Central memory CD8-positive, alpha-beta T cell (primary cell): ENCODE data around the gene CORO1C.
A peak's percentile ranks its signal among the peaks of the same experiment; 100 is the strongest.
"Not testable (repeated sequence)": the region's sequence is repeated elsewhere in the genome, so short reads cannot be mapped to it uniquely, and the experiment has no call there.

Experiments
- ATAC-seq: fragments of 150-1000 bp; cut with Tn5 transposase; replicated peaks from 2 replicates; pipeline ENCODE4 v1.10.0; 2022; ENCODE audit warnings: mild to moderate bottlenecking, moderate FRiP score, moderate number of reproducible peaks; ENCODE audit not compliant: poor library complexity, severe bottlenecking; ENCODE audit errors: extremely low read depth
- DNase-seq, 2 donors: peaks; one replicate each; pipeline ENCODE4 v3.0.0; 2021; ENCODE audit warnings: low spot score in 2 of 2
- H3K27ac Mint-ChIP-seq: one replicate; pipeline ENCODE4 v1.8.0; 2022; ENCODE audit warnings: low read depth, mild to moderate bottlenecking, moderate library complexity, mixed read lengths
- H3K27me3 Mint-ChIP-seq: one replicate; pipeline ENCODE4 v1.8.0; 2022; ENCODE audit warnings: mixed read lengths
- H3K36me3 Mint-ChIP-seq: one replicate; pipeline ENCODE4 v1.8.0; 2022; ENCODE audit warnings: mild to moderate bottlenecking, moderate library complexity, mixed read lengths; ENCODE audit not compliant: insufficient read depth
- H3K4me1 Mint-ChIP-seq: one replicate; pipeline ENCODE4 v1.8.0; 2022; ENCODE audit warnings: mixed read lengths
- H3K4me3 Mint-ChIP-seq: one replicate; pipeline ENCODE4 v1.8.0; 2022; ENCODE audit warnings: mild to moderate bottlenecking, moderate library complexity, mixed read lengths
- H3K9me3 Mint-ChIP-seq: one replicate; pipeline ENCODE4 v1.8.0; 2022; ENCODE audit warnings: mixed read lengths

CORO1C gene

DNA sequence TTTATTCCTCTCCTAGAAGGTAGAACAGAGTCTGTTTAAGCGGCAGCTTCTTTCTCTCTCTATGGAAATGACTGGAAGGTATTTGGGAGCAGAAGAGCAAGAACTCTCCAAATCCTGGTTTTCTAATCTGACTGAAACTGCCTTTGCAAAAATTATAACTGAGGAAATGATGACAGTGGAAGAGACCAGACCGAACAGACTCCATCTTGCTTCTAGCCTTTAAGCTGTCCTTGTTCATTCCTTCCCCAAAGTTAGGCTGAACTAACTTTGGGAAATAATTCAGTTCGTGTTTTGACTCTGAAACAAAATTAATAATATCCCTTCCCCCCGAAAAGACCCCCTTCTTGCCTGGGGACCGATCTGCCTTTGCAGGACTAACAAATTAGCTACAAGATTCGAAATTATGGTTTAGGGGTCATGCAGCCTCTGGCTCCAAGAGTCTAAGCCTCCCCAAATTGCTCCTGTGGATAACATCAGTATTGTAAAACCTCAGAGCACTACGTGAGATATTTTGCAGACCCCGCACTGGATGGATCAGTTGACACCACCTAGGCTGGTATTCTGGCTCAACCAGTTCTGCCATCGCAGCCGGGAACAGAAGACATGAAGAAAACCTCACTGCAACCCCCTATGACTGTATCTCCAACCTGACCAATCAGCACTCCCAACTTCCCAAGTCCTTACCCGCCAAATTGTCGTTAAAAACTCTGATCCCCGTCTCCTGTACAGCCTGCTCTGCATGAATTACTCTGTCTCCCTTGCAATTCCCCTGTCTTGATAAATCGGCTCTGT lies 111.8 kb downstream of the CORO1C start:
- Mint-ChIP-seq H3K27me3 (no peaks in the 10 kb centered on the region), H3K4me3 (no peak overlapping the region), H3K4me1 (peaks cover 64% of the 10 kb centered on the region), H3K9me3 (no peaks in the 10 kb centered on the region), H3K27ac (peak overlapping the region; percentile 96), H3K36me3 (peaks cover 51% of the 10 kb centered on the region)
- DNase-seq (no peak), ATAC-seq (no peak)

- H3K36me3 Mint-ChIP-seq: peaks cover 49% of the 10 kb centered on the region
- H3K9me3 Mint-ChIP-seq, DNase-seq, ATAC-seq, H3K27me3 Mint-ChIP-seq, H3K4me3 Mint-ChIP-seq: not testable (repeated sequence)
- H3K4me1 Mint-ChIP-seq: peaks cover 66% of the 10 kb centered on the region
- peak overlapping the region; percentile 96 for H3K27ac Mint-ChIP-seq
These were observed 112.4 kb downstream of the CORO1C start for GRCh38 chr12:108618953-108619274.

DNA sequence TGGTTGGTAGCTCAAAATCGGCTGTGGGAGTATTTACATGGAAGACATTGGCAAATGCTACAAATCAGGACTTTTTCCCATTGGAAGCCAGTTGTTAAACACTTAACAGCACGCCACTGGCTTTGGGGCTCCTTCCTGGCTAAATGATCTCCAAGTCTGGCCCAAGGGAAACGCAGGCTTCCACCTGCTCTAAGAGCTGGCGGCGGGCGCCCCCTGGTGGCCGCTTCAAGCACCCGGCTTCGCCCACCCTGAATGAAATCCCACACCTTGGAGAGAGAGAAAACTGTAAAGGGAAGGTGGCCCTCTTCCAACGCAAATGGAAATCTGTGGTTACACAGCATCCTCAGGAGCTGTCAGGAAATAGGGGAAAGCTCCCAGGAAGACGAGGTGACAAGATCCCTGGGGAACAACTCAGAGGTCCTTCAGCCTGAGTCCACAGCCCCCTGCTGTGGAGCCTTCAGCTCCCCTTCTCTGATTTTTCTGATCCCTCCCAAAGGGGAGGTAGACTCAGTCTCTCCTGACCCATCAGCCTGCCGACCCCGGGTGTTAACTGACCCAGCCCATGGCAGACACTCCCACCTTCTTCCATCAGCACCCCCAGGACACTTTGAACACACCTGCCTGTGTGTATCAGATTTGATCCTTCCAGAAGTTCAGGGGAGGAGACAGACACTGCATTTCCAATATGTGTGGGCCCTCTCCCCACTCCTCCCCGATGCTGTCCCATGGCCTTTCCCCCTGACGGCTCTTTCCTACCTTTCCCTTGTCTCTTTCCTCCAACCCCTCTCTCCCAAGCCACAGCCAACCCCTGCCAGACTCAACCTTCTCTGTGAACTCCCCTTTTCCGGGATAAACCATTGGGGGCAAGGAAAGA lies 113.0 kb downstream of the CORO1C start:
- Mint-ChIP-seq H3K4me1 (peaks cover 63% of the 10 kb centered on the region), H3K9me3 (no peaks in the 10 kb centered on the region), H3K27ac (peak overlapping the region; percentile 96), H3K36me3 (peaks cover 43% of the 10 kb centered on the region), H3K27me3 (no peaks in the 10 kb centered on the region), H3K4me3 (peak overlapping the region; percentile 64)
- DNase-seq (peak; percentile 65 to 77), ATAC-seq (peak; percentile 57)

DNA sequence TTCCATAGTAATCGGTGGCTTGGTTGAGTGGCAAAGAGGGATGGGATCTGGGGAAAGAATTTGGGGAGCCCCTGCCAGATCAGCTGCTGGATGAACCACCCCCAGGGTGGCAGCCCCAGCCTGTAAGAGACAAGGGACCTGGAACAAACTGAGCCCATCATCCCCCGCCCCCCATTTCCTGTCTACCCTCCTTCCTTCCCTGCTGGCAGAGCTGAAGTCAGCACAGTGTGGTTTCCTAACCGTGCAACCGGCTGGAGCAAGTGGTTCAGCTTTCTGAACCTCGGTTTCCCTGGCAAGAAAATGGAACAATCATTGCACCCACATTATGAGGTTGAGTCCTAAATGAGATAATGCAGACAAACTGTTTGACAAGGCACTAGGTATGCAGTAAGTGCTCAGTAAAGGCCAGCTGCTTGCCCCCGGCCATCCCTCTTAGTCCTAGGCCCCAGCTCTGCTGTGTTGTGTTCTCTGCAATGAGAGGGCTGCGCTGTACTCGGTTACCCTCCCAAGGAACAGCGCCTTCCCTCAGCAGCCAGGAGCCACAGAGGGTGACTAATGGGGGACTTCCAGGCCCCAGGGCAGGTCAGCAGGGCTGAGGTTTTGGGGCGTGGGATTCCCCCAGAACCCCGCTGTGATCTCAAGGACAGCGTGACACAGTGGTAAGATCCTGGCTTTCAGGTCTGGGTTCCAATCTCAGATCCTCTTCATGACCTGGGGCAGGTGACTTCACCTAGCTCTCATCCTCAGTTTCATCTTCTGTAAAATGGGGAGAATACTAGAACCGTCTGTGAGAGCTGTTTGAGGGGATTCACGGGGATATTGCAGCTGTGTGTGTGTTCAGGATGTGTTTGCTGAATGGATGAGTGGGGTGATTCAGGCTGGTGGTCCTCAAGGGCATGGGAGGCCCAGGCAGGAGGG lies 114.1 kb downstream of the CORO1C start:
- H3K36me3 Mint-ChIP-seq: peaks cover 33% of the 10 kb centered on the region
- peak overlapping the region; percentile 64 for H3K4me3 Mint-ChIP-seq

DNA sequence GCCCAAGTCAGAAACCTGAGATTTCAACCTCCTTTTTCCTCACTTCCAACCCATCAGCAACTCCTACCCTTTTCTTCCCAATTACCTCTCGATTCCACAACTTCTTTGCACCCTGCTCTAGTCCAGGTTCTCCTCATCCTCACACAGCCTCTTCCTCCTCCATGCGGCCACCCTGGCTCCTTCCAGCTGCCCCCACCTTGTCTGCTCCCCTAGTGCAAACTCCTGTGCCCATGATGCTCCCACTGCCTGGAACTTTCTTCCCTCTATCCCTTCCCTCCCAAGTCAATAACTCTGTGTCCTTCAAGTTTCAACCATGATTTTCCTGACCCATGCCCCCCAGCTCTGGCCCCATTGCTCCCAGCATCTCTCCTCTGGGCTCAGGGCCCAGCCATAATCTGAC lies 115.0 kb downstream of the CORO1C start:
- ATAC-seq: no peak
- Mint-ChIP-seq H3K27me3 (no peaks in the 10 kb centered on the region), H3K9me3 (no peaks in the 10 kb centered on the region), H3K4me1 (peaks cover 54% of the 10 kb centered on the region), H3K4me3 (peak overlapping the region; percentile 64), H3K36me3 (peaks cover 26% of the 10 kb centered on the region), H3K27ac (peak overlapping the region; percentile 96)
- DNase-seq: no peak

More for the DNA sequence above, 114.1 kb downstream of the CORO1C start:
- Mint-ChIP-seq H3K27me3 (no peaks in the 10 kb centered on the region), H3K9me3 (no peaks in the 10 kb centered on the region), H3K4me1 (peaks cover 58% of the 10 kb centered on the region), H3K27ac (peak overlapping the region; percentile 96)
- DNase-seq: peak; percentile 41 to 68
- ATAC-seq: peak; percentile 87

DNA sequence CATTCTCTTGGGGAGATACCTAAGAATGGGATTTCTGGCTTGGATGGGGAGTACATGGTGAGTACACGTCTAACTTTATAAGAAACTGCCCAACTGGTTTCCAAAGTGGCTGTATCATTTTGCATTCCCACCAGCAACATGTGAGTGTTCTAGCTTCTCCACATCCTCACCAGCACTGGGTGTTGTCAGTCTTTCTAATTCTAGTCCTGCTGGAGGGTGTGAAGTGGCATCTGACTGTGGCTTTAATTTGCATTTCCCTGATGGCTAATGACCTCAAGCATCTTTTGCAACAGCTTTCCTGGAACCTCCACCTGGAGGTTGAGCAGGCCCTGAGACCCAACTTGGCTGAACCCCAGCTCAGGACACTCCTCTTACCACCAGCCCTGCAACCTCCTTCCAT lies 115.4 kb downstream of the CORO1C start:
- Mint-ChIP-seq H3K36me3 (peaks cover 22% of the 10 kb centered on the region), H3K4me1 (peaks cover 49% of the 10 kb centered on the region), H3K27ac (peak overlapping the region; percentile 96), H3K27me3 (no peaks in the 10 kb centered on the region), H3K9me3 (no peaks in the 10 kb centered on the region), H3K4me3 (no peak overlapping the region)
- ATAC-seq (no peak), DNase-seq (no peak)

DNA sequence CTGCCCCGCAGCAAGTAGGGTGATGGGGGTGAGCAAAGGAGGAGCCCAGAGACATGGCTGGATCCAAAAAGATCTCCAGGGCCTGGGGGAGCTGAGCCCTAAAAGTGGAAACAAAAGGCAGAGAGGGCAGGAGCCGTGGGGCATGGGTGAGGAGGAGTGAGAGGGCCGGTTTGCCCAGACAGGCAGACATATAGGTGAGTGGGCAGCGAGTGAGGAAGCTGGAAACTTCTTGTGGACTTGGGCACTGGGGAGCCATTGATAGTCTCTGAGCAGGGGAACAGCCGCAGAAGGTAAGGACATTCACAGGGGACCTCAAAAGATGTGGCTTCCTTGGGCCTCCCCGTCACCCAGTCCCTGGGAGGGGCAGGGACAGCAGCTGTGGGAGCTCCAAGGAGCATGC lies 116.7 kb downstream of the CORO1C start:
- no peaks in the 10 kb centered on the region for H3K27me3 Mint-ChIP-seq
- H3K9me3 Mint-ChIP-seq: no peaks in the 10 kb centered on the region
- DNase-seq (no peak), ATAC-seq (no peak)
- peaks cover 16% of the 10 kb centered on the region for H3K36me3 Mint-ChIP-seq
- H3K27ac Mint-ChIP-seq: peak overlapping the region; percentile 77
- no peak overlapping the region for H3K4me3 Mint-ChIP-seq
- H3K4me1 Mint-ChIP-seq: peaks cover 43% of the 10 kb centered on the region

DNA sequence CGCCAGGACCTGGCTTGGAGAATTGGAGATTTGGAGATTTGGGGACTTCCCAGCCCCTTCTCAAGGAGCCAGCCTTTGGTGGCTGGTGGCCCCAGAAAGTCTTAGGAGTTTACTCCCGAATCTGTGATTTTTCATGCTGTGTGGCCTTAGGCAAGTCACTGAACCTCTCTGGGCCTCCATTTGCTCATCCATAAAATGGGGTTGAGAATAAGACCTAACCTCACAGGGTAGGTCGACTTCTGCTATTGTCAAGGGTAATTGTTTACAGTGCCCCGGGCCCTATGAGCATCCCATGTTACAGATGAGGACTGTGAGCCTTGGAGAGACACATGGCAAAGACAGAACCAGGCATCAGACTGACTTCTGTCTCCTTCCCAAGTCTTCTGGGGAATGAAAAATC lies 117.3 kb downstream of the CORO1C start:
- H3K4me1 Mint-ChIP-seq: peaks cover 40% of the 10 kb centered on the region
- H3K9me3 Mint-ChIP-seq: no peaks in the 10 kb centered on the region
- H3K27me3 Mint-ChIP-seq: no peaks in the 10 kb centered on the region
- H3K36me3 Mint-ChIP-seq: peaks cover 16% of the 10 kb centered on the region
- no peak overlapping the region for H3K4me3 Mint-ChIP-seq
- ATAC-seq (no peak), DNase-seq (no peak)
- peak overlapping the region; percentile 77 for H3K27ac Mint-ChIP-seq

DNA sequence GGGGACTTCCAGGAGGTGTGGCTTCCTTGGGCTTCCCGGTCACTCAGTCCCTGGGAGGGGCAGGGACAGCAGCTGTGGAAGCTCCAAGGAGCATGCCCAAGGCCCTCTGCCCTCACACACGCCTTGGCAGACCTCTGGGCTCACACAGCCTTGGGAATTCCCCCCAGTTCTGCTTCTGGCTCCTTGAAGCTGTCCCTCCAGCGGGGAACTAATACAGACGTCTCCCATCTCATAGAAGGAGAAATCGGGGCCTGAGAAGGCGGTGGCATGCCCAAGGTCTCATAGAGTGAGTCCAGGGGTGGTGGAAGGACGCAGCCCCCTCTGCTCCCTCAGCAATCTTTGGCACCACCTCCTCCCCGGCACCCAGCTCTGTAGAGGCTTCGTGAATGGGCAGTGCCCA lies 117.8 kb downstream of the CORO1C start:
- no peak for ATAC-seq
- peak overlapping the region; percentile 77 for H3K27ac Mint-ChIP-seq
- no peaks in the 10 kb centered on the region for H3K27me3 Mint-ChIP-seq
- no peak overlapping the region for H3K4me3 Mint-ChIP-seq
- H3K9me3 Mint-ChIP-seq: no peaks in the 10 kb centered on the region
- peaks cover 35% of the 10 kb centered on the region for H3K4me1 Mint-ChIP-seq
- H3K36me3 Mint-ChIP-seq: peaks cover 16% of the 10 kb centered on the region
- DNase-seq: no peak

- Mint-ChIP-seq H3K4me3 (no peak overlapping the region), H3K27me3 (no peaks in the 10 kb centered on the region), H3K4me1 (peaks cover 28% of the 10 kb centered on the region), H3K27ac (no peak overlapping the region), H3K9me3 (no peaks in the 10 kb centered on the region), H3K36me3 (peaks cover 13% of the 10 kb centered on the region)
- no peak for DNase-seq
- ATAC-seq: no peak
These were observed 118.5 kb downstream of the CORO1C start for GRCh38 chr12:108612788-108613282.

- Mint-ChIP-seq H3K27ac (peak overlapping the region; percentile 41), H3K4me1 (peaks cover 19% of the 10 kb centered on the region), H3K9me3 (no peaks in the 10 kb centered on the region), H3K4me3 (no peak overlapping the region), H3K27me3 (no peaks in the 10 kb centered on the region), H3K36me3 (peaks cover 8% of the 10 kb centered on the region)
- ATAC-seq (no peak), DNase-seq (peak; percentile 40 to 47)
These were observed 119.4 kb downstream of the CORO1C start for GRCh38 chr12:108611884-108612415.
